ENCODE results near the gene POR. TPM values are rescaled to one million over a fixed set of nuclear protein-coding genes. Genes with fewer than 3 reads are reported as not detected.
"Not testable (repeated sequence)": the region's sequence is repeated elsewhere in the genome, so short reads cannot be mapped to it uniquely, and the experiment has no call there.

The POR gene
- 10 to 100 TPM; 52.0 to 57.6 TPM for total RNA-seq

GRCh38 chr7:75914655-75915415 lies at the start of gene POR:
Gene POR (plus strand): TSS chr7:75915155. CDS start chr7:75954002, 38,847 bp downstream.
- peak; percentile 97 for ATAC-seq
- Mint-ChIP-seq H3K4me1 (peaks cover 19% of the 10 kb centered on the region), H3K27me3 (no peaks in the 10 kb centered on the region), H3K36me3 (no peaks in the 10 kb centered on the region), H3K4me3 (peak within 1 kb of the TSS; percentile 88), H3K9me3 (ENCODE audit: low read depth) (no peaks in the 10 kb centered on the region), H3K27ac (peak within 1 kb of the TSS; percentile 92)
- peak; percentile 95 for DNase-seq
- CTCF ChIA-PET, result interaction anchor here (1.6 to 3.6 kb wide), 2 partner anchors 49 to 105 kb away, joined by 3 to 31 read pairs; no protein-coding TSS in a partner anchor

GRCh38 chr7:75866114-75866488 lies 48.9 kb upstream of the POR start:
- no peak overlapping the region for H3K27ac Mint-ChIP-seq
- no peaks in the 10 kb centered on the region for H3K9me3 Mint-ChIP-seq (ENCODE audit: low read depth)
- H3K4me1 Mint-ChIP-seq, result peaks cover 20% of the 10 kb centered on the region
- CTCF ChIA-PET, result interaction anchor here (0.6 to 4.7 kb wide), 8 partner anchors 10 to 276 kb away, joined by 3 to 75 read pairs (median 3); no protein-coding TSS in a partner anchor
- H3K4me3 Mint-ChIP-seq, result no peak overlapping the region
- DNase-seq (no peak), ATAC-seq (peak; percentile 32)
- peaks cover 6% of the 10 kb centered on the region for H3K27me3 Mint-ChIP-seq
- no peaks in the 10 kb centered on the region for H3K36me3 Mint-ChIP-seq

- CTCF ChIA-PET, result interaction anchor here (0.7 to 4.7 kb wide), 8 partner anchors 9 to 170 kb away, joined by 3 to 75 read pairs (median 3); partner anchors contain the start of gene TMEM120A
- Mint-ChIP-seq H3K4me3 (no peak overlapping the region), H3K4me1 (peaks cover 20% of the 10 kb centered on the region), H3K36me3 (no peaks in the 10 kb centered on the region), H3K9me3 (ENCODE audit: low read depth) (no peaks in the 10 kb centered on the region), H3K27ac (no peak overlapping the region), H3K27me3 (peaks cover 6% of the 10 kb centered on the region)
- ATAC-seq, result peak; percentile 84
- peak; percentile 67 for DNase-seq
These were observed 48.2 kb upstream of the POR start for GRCh38 chr7:75866489-75867389.

- Mint-ChIP-seq H3K27me3 (peaks cover 6% of the 10 kb centered on the region), H3K27ac (no peak overlapping the region), H3K36me3 (no peaks in the 10 kb centered on the region), H3K9me3 (ENCODE audit: low read depth) (no peaks in the 10 kb centered on the region), H3K4me1 (peaks cover 23% of the 10 kb centered on the region), H3K4me3 (no peak overlapping the region)
- ATAC-seq, result no peak
- no peak for DNase-seq
- CTCF ChIA-PET, result interaction anchor here (1.3 to 4.7 kb wide), 2 partner anchors 153 to 170 kb away, joined by 3 to 75 read pairs; no protein-coding TSS in a partner anchor
These were observed 47.6 kb upstream of the POR start for GRCh38 chr7:75867390-75867717.

GRCh38 chr7:75868153-75868552 lies 46.8 kb upstream of the POR start:
- CTCF ChIA-PET, result interaction anchor here (4.0 kb wide), 1 partner anchor 152 kb away, joined by 31 read pairs; no protein-coding TSS in a partner anchor

GRCh38 chr7:75869776-75870379 lies 45.1 kb upstream of the POR start:
- peak; percentile 25 for ATAC-seq
- Mint-ChIP-seq H3K9me3 (ENCODE audit: low read depth) (no peaks in the 10 kb centered on the region), H3K36me3 (no peaks in the 10 kb centered on the region), H3K27ac (no peak overlapping the region), H3K4me3 (no peak overlapping the region), H3K4me1 (peaks cover 25% of the 10 kb centered on the region), H3K27me3 (peaks cover 6% of the 10 kb centered on the region)
- CTCF ChIA-PET, result interaction anchor here (0.6 to 4.0 kb wide), 4 partner anchors 47 to 393 kb away, joined by 3 to 31 read pairs (median 3); no protein-coding TSS in a partner anchor
- no peak for DNase-seq

More at GRCh38 chr7:75868153-75868552, 46.8 kb upstream of the POR start:
- peaks cover 25% of the 10 kb centered on the region for H3K4me1 Mint-ChIP-seq
- H3K4me3 Mint-ChIP-seq, result no peak overlapping the region
- no peak for DNase-seq
- H3K27ac Mint-ChIP-seq, result no peak overlapping the region
- ATAC-seq, result no peak
- no peaks in the 10 kb centered on the region for H3K36me3 Mint-ChIP-seq
- H3K9me3 Mint-ChIP-seq (ENCODE audit: low read depth), result no peaks in the 10 kb centered on the region
- H3K27me3 Mint-ChIP-seq, result peaks cover 6% of the 10 kb centered on the region

GRCh38 chr7:75870557-75871161 lies 44.3 kb upstream of the POR start:
- Mint-ChIP-seq H3K4me1 (peaks cover 25% of the 10 kb centered on the region), H3K4me3 (no peak overlapping the region), H3K27ac (no peak overlapping the region), H3K36me3 (no peaks in the 10 kb centered on the region), H3K9me3 (ENCODE audit: low read depth) (no peaks in the 10 kb centered on the region), H3K27me3 (peaks cover 6% of the 10 kb centered on the region)
- DNase-seq, result no peak
- CTCF ChIA-PET, result interaction anchor here (0.6 to 4.0 kb wide), 3 partner anchors 47 to 392 kb away, joined by 3 to 31 read pairs (median 3); no protein-coding TSS in a partner anchor
- no peak for ATAC-seq

- no peaks in the 10 kb centered on the region for H3K27me3 Mint-ChIP-seq
- H3K9me3 Mint-ChIP-seq (ENCODE audit: low read depth), result no peaks in the 10 kb centered on the region
- CTCF ChIA-PET, result interaction anchor here (2.3 kb wide), 1 partner anchor 148 kb away, joined by 8 read pairs; no protein-coding TSS in a partner anchor
- H3K36me3 Mint-ChIP-seq, result no peaks in the 10 kb centered on the region
- peaks cover 19% of the 10 kb centered on the region for H3K4me1 Mint-ChIP-seq
- no peak for DNase-seq
- H3K27ac Mint-ChIP-seq, result no peak overlapping the region
- H3K4me3 Mint-ChIP-seq, result no peak overlapping the region
- no peak for ATAC-seq
These were observed 42.7 kb upstream of the POR start for GRCh38 chr7:75872073-75872782.

- CTCF ChIA-PET, result interaction anchor here (2.1 to 2.3 kb wide), 2 partner anchors 9 to 146 kb away, joined by 4 to 8 read pairs; no protein-coding TSS in a partner anchor
- H3K27me3 Mint-ChIP-seq; DNase-seq; H3K27ac Mint-ChIP-seq; H3K9me3 Mint-ChIP-seq (ENCODE audit: low read depth); H3K4me3 Mint-ChIP-seq; H3K36me3 Mint-ChIP-seq; ATAC-seq: not testable (repeated sequence)
- H3K4me1 Mint-ChIP-seq, result peaks cover 24% of the 10 kb centered on the region
These were observed 40.8 kb upstream of the POR start for GRCh38 chr7:75874180-75874579.

- Mint-ChIP-seq H3K4me3 (no peak overlapping the region), H3K9me3 (ENCODE audit: low read depth) (no peaks in the 10 kb centered on the region), H3K36me3 (peaks cover 3% of the 10 kb centered on the region), H3K27me3 (no peaks in the 10 kb centered on the region), H3K4me1 (peaks cover 23% of the 10 kb centered on the region), H3K27ac (no peak overlapping the region)
- CTCF ChIA-PET, result interaction anchor here (0.6 to 2.1 kb wide), 3 partner anchors 9 to 410 kb away, joined by 4 to 6 read pairs (median 4); no protein-coding TSS in a partner anchor
- DNase-seq, result no peak
- no peak for ATAC-seq
These were observed 39.6 kb upstream of the POR start for GRCh38 chr7:75875113-75876080.

- Mint-ChIP-seq H3K27me3 (no peaks in the 10 kb centered on the region), H3K9me3 (ENCODE audit: low read depth) (no peaks in the 10 kb centered on the region), H3K36me3 (peaks cover 6% of the 10 kb centered on the region), H3K4me3 (no peak overlapping the region), H3K27ac (no peak overlapping the region), H3K4me1 (peaks cover 20% of the 10 kb centered on the region)
- CTCF ChIA-PET, result interaction anchor here (0.9 to 4.2 kb wide), 3 partner anchors 10 to 143 kb away, joined by 3 to 23 read pairs (median 6); no protein-coding TSS in a partner anchor
- DNase-seq (no peak), ATAC-seq (no peak)
These were observed 38.7 kb upstream of the POR start for GRCh38 chr7:75876126-75876881.

Data from activated CD8-positive, alpha-beta memory T cell treated with anti-CD3 and anti-CD28 coated beads, Interleukin-2, amount 10 ng/mL, durations not matched to agents 7 days and 5 days (primary cell).